Tibial nerve (tissue), 4 donors: Measurements from ENCODE around the gene MSANTD1. TPM values are rescaled to one million over a fixed set of nuclear protein-coding genes. Genes with fewer than 3 reads are reported as not detected.

Source experiments
- DNase-seq, 2 donors: peaks; one replicate each; pipeline ENCODE4 v3.0.0-alpha.2; 2019; ENCODE audit warnings: low spot score in 2 of 2
- H3K27ac ChIP-seq, 4 donors: fragments of 200-600 bp; sonication (generic) in 3 of 4; one replicate each; pipeline ENCODE4 v1.5.1; 2017 to 2019; ENCODE audit warnings: mild to moderate bottlenecking in 1 of 4
- H3K27me3 ChIP-seq, 2 donors: fragments of 200-600 bp; sonication (generic) in 1 of 2; one replicate each; pipeline versions ENCODE4 v1.5.1 to v1.6.0; 2017 to 2019
- H3K36me3 ChIP-seq, 3 donors: fragments of 200-600 bp; sonication (generic); one replicate each; pipeline ENCODE4 v1.5.1; 2018 to 2019
- H3K4me1 ChIP-seq, 4 donors: fragments of 200-600 bp; sonication (generic) in 3 of 4; one replicate each; pipeline ENCODE4 v1.5.1; 2017 to 2019
- H3K4me3 ChIP-seq, 4 donors: fragments of 200-600 bp; sonication (generic) in 3 of 4; one replicate each; pipeline ENCODE4 v1.5.1; 2017 to 2019; ENCODE audit warnings: mild to moderate bottlenecking in 1 of 4, moderate library complexity in 1 of 4
- H3K9me3 ChIP-seq, 4 donors: fragments of 200-600 bp; sonication (generic) in 3 of 4; one replicate each; pipeline ENCODE4 v1.5.1; 2017 to 2019
- CTCF ChIP-seq, 5 experiments: fragments of 200-600 bp in 3 of 5; fragments of 450-650 bp in 2 of 5; sonication (generic) in 3 of 5; IDR thresholded peaks; one replicate each; pipeline ENCODE4 v1.5.1; 2016 to 2019; ENCODE audit warnings: antibody characterized with exemption in 5 of 5, mild to moderate bottlenecking in 3 of 5, moderate library complexity in 2 of 5
- EP300 ChIP-seq, 2 donors: sonication (generic); formaldehyde crosslinking; IDR thresholded peaks; one replicate each; pipeline ENCODE4 v1.6.1; 2017; ENCODE audit warnings: antibody characterized with exemption in 2 of 2, mild to moderate bottlenecking in 1 of 2
- POLR2A ChIP-seq, 2 donors: fragments of 450-650 bp; IDR thresholded peaks; one replicate each; pipeline ENCODE4 v1.6.1; 2017; ENCODE audit warnings: antibody characterized with exemption in 2 of 2, mild to moderate bottlenecking in 2 of 2, moderate library complexity in 2 of 2
- whole genome bisulfite sequencing, 2 donors: methylation state at CpG; one replicate each; pipeline ENCODE4 v1.1.5; 2018; 5-methylcytosine and 5-hydroxymethylcytosine counted together
- total RNA-seq, 4 donors: library from RNA; depleted of rRNA; stranded (reverse); fragments of >200 nt; gene quantifications; one replicate each; pipeline ENCODE4 v1.1.0, GENCODE V29; 2016

MSANTD1 gene
- total RNA-seq, 4 donors from 2014 or later: 1.2 to 2.0 (median 1.4) TPM

DNA sequence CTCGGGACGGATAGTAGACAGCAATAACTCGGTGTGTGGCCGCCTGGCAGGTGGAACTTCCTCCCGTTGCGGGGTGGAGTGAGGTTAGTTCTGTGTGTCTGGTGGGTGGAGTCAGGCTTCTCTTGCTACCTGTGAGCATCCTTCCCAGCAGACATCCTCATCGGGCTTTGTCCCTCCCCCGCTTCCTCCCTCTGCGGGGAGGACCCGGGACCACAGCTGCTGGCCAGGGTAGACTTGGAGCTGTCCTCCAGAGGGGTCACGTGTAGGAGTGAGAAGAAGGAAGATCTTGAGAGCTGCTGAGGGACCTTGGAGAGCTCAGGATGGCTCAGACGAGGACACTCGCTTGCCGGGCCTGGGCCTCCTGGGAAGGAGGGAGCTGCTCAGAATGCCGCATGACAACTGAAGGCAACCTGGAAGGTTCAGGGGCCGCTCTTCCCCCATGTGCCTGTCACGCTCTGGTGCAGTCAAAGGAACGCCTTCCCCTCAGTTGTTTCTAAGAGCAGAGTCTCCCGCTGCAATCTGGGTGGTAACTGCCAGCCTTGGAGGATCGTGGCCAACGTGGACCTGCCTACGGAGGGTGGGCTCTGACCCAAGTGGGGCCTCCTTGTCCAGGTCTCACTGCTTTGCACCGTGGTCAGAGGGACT lies 5.7 kb upstream of the MSANTD1 start:
- Histone ChIP-seq H3K9me3 (no peaks in the 10 kb centered on the region), H3K27me3 (no peaks in the 10 kb centered on the region), H3K27ac (no peak overlapping the region), H3K36me3 (peaks cover 0 to 70% (median 0%) of the 10 kb centered on the region in 3 donors), H3K4me3 (no peak overlapping the region), H3K4me1 (peaks cover 0 to 9% (median 0%) of the 10 kb centered on the region in 4 donors)
- 74 to 82% methylated on average over 23 of the region's 23 CpGs for WGBS, 2 donors
- no peak for TF ChIP-seq CTCF (IDR thresholded peaks at IDR 0.05)
- TF ChIP-seq EP300 (IDR thresholded peaks at IDR 0.05): no peak
- TF ChIP-seq POLR2A (IDR thresholded peaks at IDR 0.05): no peak
- no peak for DNase-seq

- Histone ChIP-seq H3K27me3 (no peaks in the 10 kb centered on the region), H3K4me3 (no peak overlapping the region), H3K36me3 (peaks cover 0 to 63% (median 0%) of the 10 kb centered on the region in 3 donors), H3K27ac (no peak overlapping the region), H3K9me3 (no peaks in the 10 kb centered on the region), H3K4me1 (peaks cover 0 to 9% (median 0%) of the 10 kb centered on the region in 4 donors)
- TF ChIP-seq CTCF (IDR thresholded peaks at IDR 0.05) (no peak), EP300 (IDR thresholded peaks at IDR 0.05) (no peak), POLR2A (IDR thresholded peaks at IDR 0.05) (no peak)
- no peak for DNase-seq
- WGBS, 2 donors: 63 to 75% methylated on average over 1 of the region's 1 CpG
These were observed 5.0 kb upstream of the MSANTD1 start for GRCh38 chr4:3244002-3244401.

DNA sequence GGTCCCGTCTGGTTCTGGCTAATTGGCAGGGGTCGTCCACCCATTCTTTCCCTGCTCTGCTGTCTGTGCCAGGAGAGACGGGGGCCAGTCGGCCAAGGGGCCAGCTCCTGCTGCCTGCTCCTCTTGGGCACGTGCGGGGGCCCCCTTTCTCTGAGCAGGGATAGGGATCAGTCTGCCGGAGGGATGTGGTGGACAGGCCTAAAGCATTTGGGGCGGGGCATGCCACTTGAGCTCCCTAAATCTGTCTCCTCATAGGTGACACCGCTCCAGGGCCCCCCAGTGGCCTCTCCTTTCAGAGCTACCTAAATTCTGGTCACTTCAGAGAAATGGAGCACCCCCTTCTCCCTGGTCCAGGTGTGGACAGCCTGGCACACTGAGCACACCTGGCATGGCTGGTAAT lies 4.2 kb upstream of the MSANTD1 start:
- peaks cover 0 to 9% (median 0%) of the 10 kb centered on the region in 4 donors for H3K4me1 ChIP-seq
- WGBS, 2 donors: 75 to 78% methylated on average over 7 to 9 of the region's 9 CpGs
- no peaks in the 10 kb centered on the region for H3K9me3 ChIP-seq
- H3K4me3 ChIP-seq: no peak overlapping the region
- H3K27ac ChIP-seq: no peak overlapping the region
- no peak for DNase-seq
- H3K27me3 ChIP-seq: no peaks in the 10 kb centered on the region
- H3K36me3 ChIP-seq: peaks cover 0 to 55% (median 0%) of the 10 kb centered on the region in 3 donors
- TF ChIP-seq POLR2A (IDR thresholded peaks at IDR 0.05) (no peak), CTCF (IDR thresholded peaks at IDR 0.05) (no peak), EP300 (IDR thresholded peaks at IDR 0.05) (no peak)

DNA sequence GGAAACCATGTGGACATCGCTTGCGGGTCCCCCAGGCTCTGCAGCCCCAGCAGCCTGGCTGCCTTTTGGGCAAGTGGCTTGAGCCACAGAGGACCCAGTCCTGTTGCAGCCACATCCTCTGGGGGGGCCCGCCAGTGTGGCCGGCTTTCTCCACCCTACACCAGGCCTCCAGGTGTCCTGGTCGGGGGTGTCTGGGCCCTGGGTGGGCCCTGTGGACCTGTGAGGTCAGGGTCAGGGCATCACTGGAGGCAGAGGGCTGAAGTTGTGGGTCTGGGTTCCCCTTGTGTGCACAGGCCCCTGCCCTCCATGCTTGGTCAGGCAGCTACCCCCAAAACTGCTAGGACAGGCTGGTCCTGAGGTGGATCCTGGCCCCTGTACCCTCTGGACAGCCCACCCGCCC lies 3.3 kb upstream of the MSANTD1 start:
- 90% methylated on average over 2 to 6 of the region's 6 CpGs for WGBS, 2 donors
- Histone ChIP-seq H3K4me3 (no peak overlapping the region), H3K4me1 (peaks cover 0 to 9% (median 0%) of the 10 kb centered on the region in 4 donors), H3K27ac (no peak overlapping the region), H3K9me3 (no peaks in the 10 kb centered on the region), H3K27me3 (no peaks in the 10 kb centered on the region), H3K36me3 (peaks cover 0 to 46% (median 0%) of the 10 kb centered on the region in 3 donors)
- TF ChIP-seq EP300 (IDR thresholded peaks at IDR 0.05): no peak
- no peak for TF ChIP-seq POLR2A (IDR thresholded peaks at IDR 0.05)
- TF ChIP-seq CTCF (IDR thresholded peaks at IDR 0.05): no peak
- DNase-seq: no peak

DNA sequence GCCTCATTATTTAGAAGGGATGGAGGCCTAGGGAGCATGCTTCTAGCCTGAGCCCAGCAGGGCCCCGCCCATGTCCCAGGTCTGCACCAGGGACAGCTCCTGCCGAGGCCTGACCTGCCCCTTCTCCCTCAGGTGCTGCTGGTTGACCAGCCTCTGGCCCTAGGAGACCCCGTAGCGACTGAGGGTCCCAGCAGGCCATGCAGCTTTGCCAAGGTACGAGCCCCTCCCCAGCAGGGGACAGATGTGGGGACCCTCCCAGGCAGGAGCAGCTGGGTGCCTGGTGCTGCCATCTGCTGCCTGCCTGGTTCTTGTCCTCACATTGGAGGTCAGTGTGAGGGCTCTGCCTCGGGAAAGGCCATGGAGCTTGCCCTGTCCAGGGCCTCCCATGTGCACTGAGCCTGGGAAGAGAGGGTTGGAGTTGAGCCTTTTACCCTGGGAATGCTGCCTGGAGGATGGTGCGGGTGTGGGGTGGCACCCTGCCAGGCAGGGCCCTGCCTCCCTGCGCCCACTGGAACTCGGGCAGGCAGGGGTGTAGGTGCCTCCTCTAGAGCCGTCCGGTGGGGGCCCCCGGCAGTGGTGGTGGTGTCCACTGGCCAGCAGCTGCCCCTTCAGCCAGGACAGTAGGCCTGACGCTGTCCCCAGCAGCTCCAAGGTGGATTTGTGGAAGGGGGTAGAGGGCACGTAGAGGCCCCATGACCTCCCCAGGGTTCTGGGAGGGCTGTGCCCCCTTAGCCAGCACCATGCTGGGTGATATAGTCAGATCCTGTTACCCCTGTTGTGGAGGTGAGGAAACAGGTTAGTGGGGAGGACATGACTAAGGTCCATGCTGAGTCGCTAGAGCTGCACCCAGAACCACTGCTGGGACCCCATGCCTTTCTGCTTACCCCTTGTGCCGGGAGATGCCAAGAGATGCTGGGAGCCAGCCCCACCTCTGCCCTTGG lies 2.2 kb upstream of the MSANTD1 start:
- Histone ChIP-seq H3K4me3 (no peak overlapping the region), H3K27ac (no peak overlapping the region), H3K4me1 (peaks cover 0 to 5% (median 0%) of the 10 kb centered on the region in 4 donors), H3K36me3 (peaks cover 0 to 40% (median 0%) of the 10 kb centered on the region in 3 donors), H3K27me3 (no peaks in the 10 kb centered on the region), H3K9me3 (no peaks in the 10 kb centered on the region)
- TF ChIP-seq CTCF (IDR thresholded peaks at IDR 0.05) (no peak), EP300 (IDR thresholded peaks at IDR 0.05) (no peak)
- WGBS, 2 donors: 67 to 69% methylated on average over 6 to 12 of the region's 16 CpGs
- no peak for DNase-seq
